T1000 (cell line): ENCODE results near the gene ACOXL.

Experiments used
- DNase-seq: peaks from one replicate; lab custom pipeline; 2025; ENCODE audit warnings: mixed read lengths; lab: John Stamatoyannopoulos, UW

ACOXL gene

GRCh38 chr2:111140815-111141214, 408.4 kb downstream of the ACOXL start:
- DNase-seq, result no peak

DNA sequence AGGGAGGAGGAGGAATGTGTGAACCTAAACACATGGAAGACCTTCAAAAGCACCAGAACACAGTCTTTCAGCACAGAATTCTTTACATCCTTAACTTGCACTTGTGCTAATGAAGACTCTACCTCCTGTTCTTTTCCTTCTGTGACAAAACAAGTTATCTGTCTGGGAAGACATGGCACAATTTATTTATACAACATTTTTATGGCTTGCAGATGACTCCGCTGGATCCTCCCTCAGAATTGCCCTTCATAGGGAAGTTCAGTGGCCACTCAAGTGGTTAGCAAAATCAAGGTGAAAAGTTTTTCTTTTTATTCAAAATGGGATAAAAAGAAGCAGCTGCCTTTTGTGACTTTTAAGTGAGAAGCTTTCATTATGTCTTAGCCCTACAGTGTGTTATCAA, 409.7 kb downstream of the ACOXL start:
- no peak for DNase-seq

DNA sequence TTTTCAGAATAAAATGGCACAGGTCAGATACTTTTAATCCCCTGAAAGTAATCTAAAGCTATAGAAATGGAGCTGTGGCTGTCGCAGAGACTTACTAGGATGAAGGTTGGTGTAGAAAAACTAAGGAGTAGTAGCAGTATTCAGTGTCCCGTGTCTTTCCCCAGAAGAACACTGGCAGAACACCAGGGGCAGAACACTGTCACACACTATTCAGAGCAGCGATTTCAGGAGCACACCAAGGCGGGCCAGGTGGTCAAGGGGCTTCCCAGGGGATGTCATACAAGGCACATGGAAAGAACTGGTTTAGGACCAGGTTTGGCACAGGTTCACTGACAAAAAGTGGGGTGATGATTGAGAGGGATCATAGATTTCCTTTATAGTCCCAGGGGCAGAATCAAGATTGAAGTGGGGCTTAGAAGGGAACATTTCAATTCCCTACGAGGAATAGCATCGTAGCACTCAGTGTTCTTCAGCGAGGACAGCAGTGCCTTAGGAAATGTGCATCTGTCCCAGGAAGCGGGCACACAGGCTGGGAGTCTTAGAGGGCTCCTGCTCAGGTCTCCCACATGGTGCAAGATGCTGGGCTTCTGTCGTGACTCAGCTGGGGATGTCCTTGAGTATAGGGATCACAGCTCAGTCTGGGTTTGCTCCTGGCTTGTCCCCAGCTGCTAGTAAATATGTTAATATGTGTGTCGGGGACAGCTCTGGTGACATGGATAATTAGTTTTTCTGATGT, 410.9 kb downstream of the ACOXL start:
- no peak for DNase-seq

DNA sequence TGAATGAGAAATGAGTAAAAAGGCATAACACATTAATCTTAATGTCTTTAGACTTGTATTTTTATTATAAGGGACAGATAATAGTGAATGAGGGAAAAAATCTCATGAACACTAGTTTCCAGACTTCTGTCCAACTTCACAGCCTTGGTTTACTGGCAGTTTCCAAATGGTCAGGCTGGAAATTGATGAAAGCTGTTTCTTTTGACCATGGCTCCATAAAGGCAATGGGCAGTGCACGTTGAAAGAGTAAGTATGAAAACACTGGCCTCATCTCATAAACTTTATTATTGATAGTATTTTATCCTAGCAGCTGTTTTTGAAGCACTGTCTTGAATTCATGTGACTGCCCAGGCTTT, 411.4 kb downstream of the ACOXL start:
- no peak for DNase-seq

- no peak for DNase-seq
These were observed 412.9 kb downstream of the ACOXL start for GRCh38 chr2:111145103-111145760.

GRCh38 chr2:111145951-111146350, 413.6 kb downstream of the ACOXL start:
- no peak for DNase-seq

- no peak for DNase-seq
These were observed 416.0 kb downstream of the ACOXL start for GRCh38 chr2:111148225-111148873.

GRCh38 chr2:111148925-111149324, 416.6 kb downstream of the ACOXL start:
- no peak for DNase-seq

DNA sequence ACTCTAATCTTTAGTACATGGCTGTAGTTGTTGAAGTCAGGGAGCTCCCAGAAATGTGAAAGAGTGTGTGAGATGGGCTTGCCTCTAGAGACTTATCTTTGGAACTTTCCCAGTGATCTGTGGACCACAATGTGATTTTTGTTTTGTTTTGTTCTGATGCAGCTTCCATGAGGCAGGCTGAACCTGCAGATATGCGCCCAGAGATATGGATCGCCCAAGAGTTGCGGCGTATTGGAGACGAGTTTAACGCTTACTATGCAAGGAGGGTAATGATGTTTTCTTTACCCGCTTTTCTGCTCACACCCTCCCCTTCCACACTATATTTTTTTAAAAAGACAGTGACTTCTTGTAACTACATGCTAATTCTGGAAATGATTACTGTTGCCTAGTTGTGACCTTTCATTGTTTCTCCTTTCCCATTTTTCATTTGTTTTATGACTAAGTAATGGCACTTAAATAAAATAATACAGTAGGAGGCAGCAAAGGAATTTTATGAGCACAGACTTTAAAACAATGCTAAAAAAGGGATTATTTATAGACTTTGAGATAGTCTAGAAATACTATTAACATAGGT, 417.6 kb downstream of the ACOXL start:
- DNase-seq, result no peak

GRCh38 chr2:111154758-111155157, 422.4 kb downstream of the ACOXL start:
- no peak for DNase-seq

- no peak for DNase-seq
These were observed 423.2 kb downstream of the ACOXL start for GRCh38 chr2:111155610-111156009.

GRCh38 chr2:111156529-111156928, 424.2 kb downstream of the ACOXL start:
- DNase-seq, result no peak

DNA sequence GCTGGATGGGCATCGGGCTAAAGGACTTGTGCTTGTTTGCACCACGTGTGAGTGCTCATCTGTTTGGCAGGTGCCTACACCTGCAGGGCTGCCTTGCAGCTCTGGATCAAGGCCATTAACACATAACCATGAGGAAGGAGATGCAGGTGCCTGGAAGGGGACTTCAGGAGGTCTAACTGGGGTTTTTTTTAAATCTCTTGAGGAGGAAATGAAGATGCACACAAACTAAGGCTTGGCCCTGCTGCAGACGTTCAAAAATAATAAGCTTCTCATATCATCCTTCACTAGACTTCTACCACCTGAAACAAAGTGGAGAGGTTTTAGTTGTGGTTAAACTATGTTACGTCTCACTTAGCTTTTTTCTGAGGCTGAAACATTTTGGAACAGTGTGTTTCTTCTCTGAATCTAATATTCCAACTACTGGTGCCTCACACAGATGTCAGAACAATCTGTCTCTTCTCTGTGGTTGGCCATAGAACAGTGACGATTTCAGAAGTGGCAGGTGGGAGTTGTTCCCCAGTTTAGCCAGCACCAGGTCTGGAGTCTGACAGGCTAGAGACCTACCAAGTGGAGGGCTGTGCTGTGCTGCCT, 424.8 kb downstream of the ACOXL start:
- no peak for DNase-seq

DNA sequence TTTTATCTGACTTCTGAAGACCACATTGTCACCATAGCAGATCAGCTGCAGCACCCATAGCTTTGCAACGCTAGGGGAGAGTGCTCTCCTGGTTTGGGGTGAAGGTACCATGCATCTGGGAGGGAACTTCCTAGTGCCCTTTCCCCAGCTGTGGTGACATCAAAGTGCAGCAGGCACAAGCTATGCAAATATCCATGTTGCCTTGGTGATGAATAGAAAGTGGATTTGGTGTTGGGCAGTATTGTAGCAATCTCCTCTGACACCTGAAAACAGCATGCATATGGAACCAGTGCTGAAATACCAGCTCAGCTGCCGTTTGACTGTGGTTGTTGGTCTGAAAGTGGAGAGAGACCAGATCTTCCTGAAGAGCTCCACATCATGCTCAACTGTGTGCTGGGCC, 425.4 kb downstream of the ACOXL start:
- no peak for DNase-seq

DNA sequence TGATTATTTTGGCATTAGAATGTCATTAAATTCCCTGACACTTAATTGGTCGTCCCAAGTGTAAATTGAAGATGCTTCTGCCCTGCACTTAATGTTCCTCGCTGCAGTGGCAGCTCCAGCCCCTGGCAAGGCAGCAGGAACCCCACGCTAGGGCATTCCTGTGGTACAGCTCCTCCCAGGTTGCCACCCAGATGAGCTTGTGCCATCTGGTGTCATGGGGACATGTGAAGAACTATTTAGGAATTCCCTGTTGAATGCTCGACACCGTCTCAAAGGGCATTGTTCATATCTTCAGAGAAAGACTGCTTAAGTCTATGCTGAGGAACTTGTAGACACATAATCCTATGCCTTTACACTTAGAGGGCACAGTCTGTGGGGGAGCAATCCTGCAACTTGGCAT, 427.3 kb downstream of the ACOXL start:
- no peak for DNase-seq

DNA sequence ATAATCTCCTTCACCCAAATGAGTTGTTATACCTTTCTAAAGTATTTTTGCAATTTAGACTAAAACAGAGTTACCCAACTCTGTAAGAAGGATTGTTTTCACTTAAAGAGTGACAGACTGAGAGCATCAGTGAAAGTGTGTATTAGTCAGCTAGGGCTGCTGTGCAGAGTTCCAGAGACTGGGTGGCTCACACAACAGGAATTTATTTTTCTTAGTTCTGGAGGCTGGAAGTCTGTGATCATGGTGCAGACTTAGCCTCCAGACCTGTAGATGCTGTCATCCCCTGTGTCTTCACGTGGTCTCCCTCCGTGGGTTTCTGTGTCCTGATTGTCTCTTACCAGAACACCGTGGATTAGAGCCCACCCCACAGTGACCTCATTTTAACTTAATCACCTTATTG, 428.4 kb downstream of the ACOXL start:
- peak; percentile 45 for DNase-seq

- DNase-seq, result no peak
These were observed 429.6 kb downstream of the ACOXL start for GRCh38 chr2:111161971-111162370.

GRCh38 chr2:111162718-111163331, 430.5 kb downstream of the ACOXL start:
- no peak for DNase-seq

- no peak for DNase-seq
These were observed 431.7 kb downstream of the ACOXL start for GRCh38 chr2:111164078-111164477.

DNA sequence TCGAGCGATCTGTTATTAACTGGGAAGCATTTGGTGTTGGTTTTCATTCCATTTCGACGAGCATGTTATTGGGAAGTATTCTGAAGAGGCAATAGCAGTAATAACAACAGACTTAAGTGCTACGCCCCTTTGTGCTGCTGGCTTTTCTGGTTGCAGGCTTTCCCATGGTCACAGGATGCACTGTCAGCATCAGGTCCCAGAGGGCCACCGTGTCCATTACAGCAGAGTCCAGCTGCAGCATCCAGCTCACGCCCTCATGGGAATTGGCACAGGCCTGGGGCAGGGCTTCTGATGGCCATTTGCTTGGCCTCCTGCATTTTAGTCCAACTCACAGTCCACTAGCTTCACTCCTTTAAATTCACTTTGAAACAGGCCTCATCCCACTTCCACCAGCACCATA, 432.7 kb downstream of the ACOXL start:
- DNase-seq, result no peak

- DNase-seq, result no peak
These were observed 433.7 kb downstream of the ACOXL start for GRCh38 chr2:111166115-111166514.
